ENCODE measurements around the gene SAMD3.

The SAMD3 gene

DNA sequence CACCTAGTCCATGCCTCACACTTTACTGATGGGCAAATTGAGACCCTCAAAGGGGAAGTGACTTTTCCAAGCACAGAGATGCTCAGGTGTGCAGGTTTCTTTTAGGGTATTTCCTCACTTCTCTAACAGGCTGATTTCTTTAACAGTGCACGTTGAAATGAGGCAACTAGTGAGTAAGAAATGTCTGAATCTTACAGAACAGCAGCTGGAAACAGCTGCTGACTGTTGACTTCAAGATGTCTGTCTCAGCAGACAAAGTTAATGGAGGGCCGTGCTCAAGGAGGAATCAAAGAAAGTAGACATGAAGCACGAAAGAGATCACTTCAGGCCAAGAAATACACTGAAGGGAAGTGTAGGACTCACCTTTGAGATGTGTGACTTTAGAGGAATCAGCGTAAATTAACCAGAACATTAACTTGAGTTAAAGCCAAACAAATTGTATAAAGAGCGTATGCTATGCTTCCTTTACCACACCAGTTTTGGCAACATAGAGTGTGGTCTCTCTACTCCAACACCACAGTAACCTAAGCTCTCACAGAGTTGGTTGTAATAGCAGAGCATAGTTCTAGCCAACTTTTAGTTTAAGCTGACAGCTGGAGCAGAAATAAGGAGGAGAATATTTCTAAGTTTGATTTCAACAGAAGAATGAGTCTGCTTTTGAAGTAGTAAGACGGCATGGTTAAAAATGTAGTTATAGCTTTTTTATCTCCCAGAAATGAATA is 60.9 kb downstream of the SAMD3 start:
- no peak overlapping the region for H3K4me3 ChIP-seq (ENCODE audit: low read depth, low read length)
- in situ Hi-C loops (cut with HindIII; ENCODE audit: low sequenced_read_pairs): no loop called here
- peak; percentile 94 for DNase-seq (ENCODE audit: low read depth)
- TF ChIP-seq, protein P1, sequence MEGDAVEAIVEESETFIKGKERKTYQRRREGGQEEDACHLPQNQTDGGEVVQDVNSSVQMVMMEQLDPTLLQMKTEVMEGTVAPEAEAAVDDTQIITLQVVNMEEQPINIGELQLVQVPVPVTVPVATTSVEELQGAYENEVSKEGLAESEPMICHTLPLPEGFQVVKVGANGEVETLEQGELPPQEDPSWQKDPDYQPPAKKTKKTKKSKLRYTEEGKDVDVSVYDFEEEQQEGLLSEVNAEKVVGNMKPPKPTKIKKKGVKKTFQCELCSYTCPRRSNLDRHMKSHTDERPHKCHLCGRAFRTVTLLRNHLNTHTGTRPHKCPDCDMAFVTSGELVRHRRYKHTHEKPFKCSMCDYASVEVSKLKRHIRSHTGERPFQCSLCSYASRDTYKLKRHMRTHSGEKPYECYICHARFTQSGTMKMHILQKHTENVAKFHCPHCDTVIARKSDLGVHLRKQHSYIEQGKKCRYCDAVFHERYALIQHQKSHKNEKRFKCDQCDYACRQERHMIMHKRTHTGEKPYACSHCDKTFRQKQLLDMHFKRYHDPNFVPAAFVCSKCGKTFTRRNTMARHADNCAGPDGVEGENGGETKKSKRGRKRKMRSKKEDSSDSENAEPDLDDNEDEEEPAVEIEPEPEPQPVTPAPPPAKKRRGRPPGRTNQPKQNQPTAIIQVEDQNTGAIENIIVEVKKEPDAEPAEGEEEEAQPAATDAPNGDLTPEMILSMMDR (IDR thresholded peaks at IDR 0.05; ENCODE audit: low read depth, low read length, missing control alignments): no peak

DNA sequence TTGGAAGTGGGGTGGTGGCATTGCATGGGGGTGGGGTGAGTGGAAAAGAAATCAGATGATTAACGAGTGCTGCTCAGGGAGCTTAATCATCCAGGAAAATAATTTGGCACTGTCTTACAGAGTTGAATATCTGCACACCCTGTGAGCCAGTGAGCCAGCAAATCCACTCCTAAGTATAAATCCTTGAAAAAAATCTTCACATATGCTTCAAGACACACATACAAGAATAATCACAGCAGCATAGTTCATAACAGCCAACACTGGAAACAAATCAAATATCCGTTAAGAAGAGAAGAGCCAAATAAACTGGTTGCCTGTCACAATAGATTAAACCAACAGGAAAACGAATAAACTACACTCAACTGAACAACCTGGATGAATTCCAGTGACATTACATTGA is 62.8 kb downstream of the SAMD3 start:
- peak; percentile 19 for DNase-seq (ENCODE audit: low read depth)
- no peak overlapping the region for H3K4me3 ChIP-seq (ENCODE audit: low read depth, low read length)
- TF ChIP-seq, protein P1 (IDR thresholded peaks at IDR 0.05; ENCODE audit: low read depth, low read length, missing control alignments): no peak
- in situ Hi-C loops (cut with HindIII; ENCODE audit: low sequenced_read_pairs): no loop called here

- in situ Hi-C loops (cut with HindIII; ENCODE audit: low sequenced_read_pairs): no loop called here
- TF ChIP-seq, protein P1 (IDR thresholded peaks at IDR 0.05; ENCODE audit: low read depth, low read length, missing control alignments): no peak
- no peak overlapping the region for H3K4me3 ChIP-seq (ENCODE audit: low read depth, low read length)
- DNase-seq (ENCODE audit: low read depth): no peak
Observed at GRCh38 chr6:130158548-130158947, 64.2 kb downstream of the SAMD3 start.

- peak; percentile 32 for DNase-seq (ENCODE audit: low read depth)
- no peak overlapping the region for H3K4me3 ChIP-seq (ENCODE audit: low read depth, low read length)
- in situ Hi-C loops (cut with HindIII; ENCODE audit: low sequenced_read_pairs): no loop called here
- TF ChIP-seq, protein P1 (IDR thresholded peaks at IDR 0.05; ENCODE audit: low read depth, low read length, missing control alignments): no peak
Observed at GRCh38 chr6:130158056-130158455, 64.7 kb downstream of the SAMD3 start.

DNA sequence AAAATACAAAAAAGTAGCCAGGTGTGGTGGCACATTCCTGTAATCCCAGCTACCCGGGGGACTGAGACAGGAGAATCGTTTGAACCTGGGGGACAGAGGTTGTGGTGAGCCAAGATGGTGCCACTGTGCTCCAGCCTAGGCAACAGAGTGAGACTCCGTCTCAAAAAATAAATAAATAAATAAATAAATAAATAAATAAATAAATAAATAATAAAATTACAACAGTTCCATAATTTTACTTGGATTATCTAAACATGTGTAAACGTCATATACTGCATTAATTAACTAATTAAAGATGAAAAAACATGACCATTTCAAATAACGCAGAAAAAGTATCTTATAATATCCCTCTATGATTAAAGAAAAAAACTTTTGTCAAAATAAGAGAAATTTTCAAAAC is 65.8 kb downstream of the SAMD3 start:
- in situ Hi-C loops (cut with HindIII; ENCODE audit: low sequenced_read_pairs): no loop called here
- H3K4me3 ChIP-seq (ENCODE audit: low read depth, low read length): no peak overlapping the region

DNA sequence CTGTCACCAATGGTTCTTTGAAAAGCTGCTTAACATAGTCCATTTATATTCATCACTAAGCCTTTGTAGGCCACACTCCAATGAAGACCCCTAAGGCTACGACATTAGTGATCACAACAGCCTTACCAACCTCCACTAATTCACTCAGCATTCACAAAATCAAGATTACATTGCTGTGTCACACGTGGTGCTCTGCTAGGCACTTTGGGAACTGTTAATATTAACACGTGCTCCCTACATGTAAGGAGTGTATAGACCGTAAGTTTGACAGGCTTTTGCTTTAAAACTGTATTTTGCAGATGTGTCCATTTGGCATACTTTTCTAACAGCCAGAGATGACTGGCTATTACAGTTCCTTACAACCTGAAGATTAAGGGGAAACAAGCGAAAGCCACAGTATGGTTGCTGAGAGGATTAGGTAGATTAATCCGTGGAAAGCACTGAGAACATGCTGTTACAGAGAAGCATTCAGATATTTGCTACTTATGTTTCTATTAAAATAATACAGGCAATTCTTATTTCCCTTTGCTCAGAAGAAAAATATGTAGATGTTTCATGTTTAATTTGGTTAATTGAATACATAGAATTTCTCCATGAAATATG is 69.7 kb downstream of the SAMD3 start:
- TF ChIP-seq, protein P1 (IDR thresholded peaks at IDR 0.05; ENCODE audit: low read depth, low read length, missing control alignments): no peak
- no peak overlapping the region for H3K4me3 ChIP-seq (ENCODE audit: low read depth, low read length)
- in situ Hi-C loops (cut with HindIII; ENCODE audit: low sequenced_read_pairs): no loop called here
- no peak for DNase-seq (ENCODE audit: low read depth)

More for the DNA sequence above, 65.8 kb downstream of the SAMD3 start:
- TF ChIP-seq, protein P1 (IDR thresholded peaks at IDR 0.05; ENCODE audit: low read depth, low read length, missing control alignments): no peak
- DNase-seq (ENCODE audit: low read depth): no peak
